ENCODE data around the gene HMGXB3. TPM values are rescaled to one million over a fixed set of nuclear protein-coding genes. Genes with fewer than 3 reads are reported as not detected.

The HMGXB3 gene
- total RNA-seq, 1 experiment from 2014 or later = 26.9 TPM

DNA sequence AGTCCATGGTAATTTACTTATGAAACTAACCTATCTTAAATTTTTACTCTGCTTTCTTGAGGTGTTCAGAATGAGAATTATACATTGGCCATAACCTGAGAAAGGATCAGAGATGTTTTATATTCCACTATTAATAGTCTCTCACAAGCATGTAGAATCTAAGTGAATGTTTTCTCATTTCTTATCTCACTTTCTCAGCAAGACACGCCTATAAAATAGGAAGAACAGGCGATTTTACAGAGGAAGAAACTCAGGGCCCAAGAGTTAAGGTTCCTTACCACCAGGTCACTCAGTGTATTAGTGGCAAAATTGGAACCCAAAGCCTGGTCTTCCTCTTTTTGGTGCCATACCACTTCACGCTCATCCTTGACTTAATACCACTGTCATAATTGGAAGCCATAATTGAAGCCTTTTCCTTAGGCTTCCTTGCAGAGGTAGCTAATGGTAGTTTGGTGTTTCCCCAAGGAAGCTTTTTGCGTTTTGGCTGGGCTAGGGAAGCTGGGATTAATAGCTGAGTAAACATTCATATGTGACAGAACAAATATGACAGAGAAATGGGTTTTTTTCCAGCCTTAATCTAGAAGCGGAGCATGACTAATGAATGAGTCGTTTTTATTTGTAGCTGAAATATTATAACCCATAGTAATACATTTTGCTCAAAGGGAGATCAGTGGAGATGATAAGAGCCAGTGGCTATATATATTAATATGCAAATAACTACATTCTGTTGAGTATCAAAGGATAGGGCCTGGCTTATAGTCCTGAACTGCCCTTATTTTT is 16.9 kb downstream of the HMGXB3 start:
- no peaks in the 10 kb centered on the region for H3K79me2 ChIP-seq (ENCODE audit: insufficient read depth, low read length)
- TF ChIP-seq, protein P1, sequence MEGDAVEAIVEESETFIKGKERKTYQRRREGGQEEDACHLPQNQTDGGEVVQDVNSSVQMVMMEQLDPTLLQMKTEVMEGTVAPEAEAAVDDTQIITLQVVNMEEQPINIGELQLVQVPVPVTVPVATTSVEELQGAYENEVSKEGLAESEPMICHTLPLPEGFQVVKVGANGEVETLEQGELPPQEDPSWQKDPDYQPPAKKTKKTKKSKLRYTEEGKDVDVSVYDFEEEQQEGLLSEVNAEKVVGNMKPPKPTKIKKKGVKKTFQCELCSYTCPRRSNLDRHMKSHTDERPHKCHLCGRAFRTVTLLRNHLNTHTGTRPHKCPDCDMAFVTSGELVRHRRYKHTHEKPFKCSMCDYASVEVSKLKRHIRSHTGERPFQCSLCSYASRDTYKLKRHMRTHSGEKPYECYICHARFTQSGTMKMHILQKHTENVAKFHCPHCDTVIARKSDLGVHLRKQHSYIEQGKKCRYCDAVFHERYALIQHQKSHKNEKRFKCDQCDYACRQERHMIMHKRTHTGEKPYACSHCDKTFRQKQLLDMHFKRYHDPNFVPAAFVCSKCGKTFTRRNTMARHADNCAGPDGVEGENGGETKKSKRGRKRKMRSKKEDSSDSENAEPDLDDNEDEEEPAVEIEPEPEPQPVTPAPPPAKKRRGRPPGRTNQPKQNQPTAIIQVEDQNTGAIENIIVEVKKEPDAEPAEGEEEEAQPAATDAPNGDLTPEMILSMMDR (conservative IDR thresholded peaks at IDR 0.05) = no peak
- no peak overlapping the region for H3K27ac Mint-ChIP-seq
- H4K5ac ChIP-seq (ENCODE audit: insufficient read length, low read depth, low read length) = no peak overlapping the region
- no peaks in the 10 kb centered on the region for H3K27me3 Mint-ChIP-seq (ENCODE audit: low read depth)
- no peak overlapping the region for H3K14ac ChIP-seq (ENCODE audit: insufficient read depth, low read length)
- H3K23ac ChIP-seq (ENCODE audit: insufficient read length, low read depth, low read length) = no peak overlapping the region
- no peak overlapping the region for H3K18ac ChIP-seq (ENCODE audit: insufficient read length, low read depth, low read length)
- no peaks in the 10 kb centered on the region for H3K23me2 ChIP-seq (ENCODE audit: insufficient read length, low read depth, low read length, poor library complexity, severe bottlenecking)
- no peak overlapping the region for H3K9ac ChIP-seq (ENCODE audit: extremely low read depth, insufficient read length, low read length)
- H3K79me1 ChIP-seq (ENCODE audit: insufficient read depth, low read depth, low read length, poor library complexity, severe bottlenecking) = no peaks in the 10 kb centered on the region
- no peak overlapping the region for H2BK15ac ChIP-seq (ENCODE audit: low read depth, low read length)
- H2AFZ ChIP-seq (ENCODE audit: low read length) = no peak overlapping the region
- peaks cover 37 to 77% (median 76%) of the 10 kb centered on the region in 3 experiments for H3K36me3 Mint-ChIP-seq (ENCODE audit: insufficient read depth in 1 of 3, low read depth in 3 of 3)
- no peak overlapping the region for H2BK5ac ChIP-seq (ENCODE audit: insufficient read length, low read length)
- H3K27me3 ChIP-seq (ENCODE audit: insufficient read depth, low read length) = no peaks in the 10 kb centered on the region
- whole genome bisulfite sequencing (ENCODE audit: extremely low coverage, insufficient read length, low lambda C conversion rate) = no CpG with 5 or more reads among the region's 6 CpGs
- no peak overlapping the region for H3K4me3 Mint-ChIP-seq
- no peak overlapping the region for H4K91ac ChIP-seq (ENCODE audit: insufficient read length, low read depth, low read length)
- H3K4me1 ChIP-seq (ENCODE audit: insufficient read depth, low read length) = peaks cover 2% of the 10 kb centered on the region; the same call in 1 of the 2 replicates
- no peak overlapping the region for H3T11ph ChIP-seq (ENCODE audit: low read length)
- H2BK120ac ChIP-seq (ENCODE audit: low read depth, low read length, poor library complexity, severe bottlenecking) = no peak overlapping the region
- H2BK20ac ChIP-seq (ENCODE audit: low read depth, low read length, poor library complexity, severe bottlenecking) = no peak overlapping the region
- no peak overlapping the region for H2AK5ac ChIP-seq (ENCODE audit: insufficient read length, low read length)
- H3K4ac ChIP-seq (ENCODE audit: low read depth, low read length) = no peak overlapping the region
- H3K4me1 Mint-ChIP-seq = peaks cover 14 to 21% of the 10 kb centered on the region in 2 experiments
- H3K56ac ChIP-seq (ENCODE audit: insufficient read length, low read depth, low read length) = no peak overlapping the region
- no peak overlapping the region for H3K27ac ChIP-seq (ENCODE audit: insufficient read length, low read depth, low read length)
- H4K8ac ChIP-seq (replicated peaks; ENCODE audit: insufficient read length, low read depth, low read length) = no peak overlapping the region
- no peak overlapping the region for H2BK12ac ChIP-seq (ENCODE audit: insufficient read length, low read depth, low read length)
- DNase-seq = no peak
- peaks cover 9 to 11% of the 10 kb centered on the region in 2 experiments for H3K9me3 Mint-ChIP-seq
- H3K4me2 ChIP-seq (ENCODE audit: insufficient read depth, insufficient read length, low read length) = no peak overlapping the region
- no peaks in the 10 kb centered on the region for H4K20me1 ChIP-seq (ENCODE audit: control insufficient read depth, insufficient read depth, insufficient read length)
- H3K9me3 ChIP-seq (ENCODE audit: control insufficient read depth, low read depth, low read length) = no peaks in the 10 kb centered on the region

Data from H9 (cell line).